Parathyroid adenoma (tissue), 2 donors: Measurements from ENCODE around the gene FYTTD1.

Experiments used
- H2AFZ ChIP-seq: fragments of 300-600 bp; sonication (generic); one replicate; pipeline ENCODE4 v1.7.0; 2017; ENCODE audit warnings: antibody characterized with exemption, mild to moderate bottlenecking
- H3K27ac ChIP-seq: fragments of 300-600 bp; sonication (generic); one replicate; pipeline ENCODE4 v1.7.0; 2017
- H3K27me3 ChIP-seq: fragments of 300-600 bp; sonication (generic); one replicate; pipeline ENCODE4 v1.7.0; 2017; ENCODE audit warnings: low read length; ENCODE audit not compliant: control insufficient read depth, insufficient read depth
- H3K36me3 ChIP-seq: fragments of 300-600 bp; sonication (generic); one replicate; pipeline ENCODE4 v1.7.0; 2017; ENCODE audit warnings: low read length; ENCODE audit not compliant: control insufficient read depth, insufficient read depth
- H3K4me1 ChIP-seq: fragments of 300-600 bp; sonication (generic); one replicate; pipeline ENCODE4 v1.7.0; 2017; ENCODE audit warnings: control low read depth
- H3K4me2 ChIP-seq: fragments of 300-600 bp; sonication (generic); one replicate; pipeline ENCODE4 v1.7.0; 2017; ENCODE audit warnings: low read length
- H3K4me3 ChIP-seq: fragments of 300-600 bp; sonication (generic); one replicate; pipeline ENCODE4 v1.7.0; 2017; ENCODE audit warnings: low read depth, low read length
- H3K79me2 ChIP-seq: fragments of 300-600 bp; sonication (generic); one replicate; pipeline ENCODE4 v1.7.0; 2017; ENCODE audit warnings: control low read depth
- H3K9ac ChIP-seq: fragments of 300-600 bp; sonication (generic); one replicate; pipeline ENCODE4 v1.7.0; 2017; ENCODE audit warnings: mild to moderate bottlenecking
- H3K9me3 ChIP-seq: fragments of 300-600 bp; sonication (generic); one replicate; pipeline ENCODE4 v1.7.0; 2017; ENCODE audit warnings: low read length; ENCODE audit not compliant: control insufficient read depth
- TF ChIP-seq, protein P1 (sequence below): fragments of 300-600 bp; sonication (generic); IDR thresholded peaks from one replicate; pipeline ENCODE4 v1.7.0; 2017; ENCODE audit warnings: antibody characterized with exemption, mild to moderate bottlenecking
- donor health status: primary hyperparathyroidism.

Gene FYTTD1

DNA sequence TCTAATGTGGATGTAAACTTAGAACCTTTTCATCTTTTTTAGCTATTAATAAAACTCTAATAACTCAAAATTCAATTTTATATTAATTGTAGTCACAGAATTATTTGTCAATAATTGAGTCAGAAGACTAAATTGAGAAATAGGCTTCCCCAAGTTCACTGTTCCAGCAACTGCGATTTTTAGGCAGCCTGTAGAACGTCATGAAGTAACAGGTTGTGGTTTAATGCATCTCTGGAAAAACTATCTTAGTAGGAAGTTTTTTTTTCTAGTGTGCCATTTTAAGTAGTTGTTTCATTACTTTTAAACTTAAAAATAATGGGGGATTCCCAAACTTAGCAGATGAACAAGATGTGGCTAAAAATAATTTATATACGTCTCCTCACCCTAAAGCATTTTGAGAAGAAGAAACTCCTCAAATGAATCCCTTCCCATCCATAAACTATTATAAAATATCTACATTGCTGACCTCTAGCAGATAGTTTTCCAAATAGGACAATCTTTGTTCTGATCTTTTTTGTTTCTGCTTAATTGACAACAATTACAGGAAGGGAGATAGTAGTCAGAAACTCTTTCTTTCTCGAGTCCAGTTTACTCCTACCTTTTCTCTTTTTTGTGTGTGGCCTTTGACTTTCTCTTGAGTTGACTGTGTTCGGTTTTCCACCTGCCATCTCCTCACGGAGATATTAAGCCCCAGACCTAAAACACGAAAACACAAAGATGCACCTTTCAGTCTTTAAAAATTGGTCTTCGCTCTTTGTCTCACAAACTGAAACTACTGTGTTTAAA is 84.4 kb downstream of the FYTTD1 start:
- Histone ChIP-seq H3K4me1 (no peaks in the 10 kb centered on the region), H3K27me3 (no peaks in the 10 kb centered on the region), H3K4me3 (no peak overlapping the region), H3K9ac (no peak overlapping the region), H3K79me2 (no peaks in the 10 kb centered on the region), H2AFZ (no peak overlapping the region), H3K27ac (no peak overlapping the region), H3K4me2 (no peak overlapping the region), H3K36me3 (no peaks in the 10 kb centered on the region), H3K9me3 (no peaks in the 10 kb centered on the region)
- TF ChIP-seq, protein P1, sequence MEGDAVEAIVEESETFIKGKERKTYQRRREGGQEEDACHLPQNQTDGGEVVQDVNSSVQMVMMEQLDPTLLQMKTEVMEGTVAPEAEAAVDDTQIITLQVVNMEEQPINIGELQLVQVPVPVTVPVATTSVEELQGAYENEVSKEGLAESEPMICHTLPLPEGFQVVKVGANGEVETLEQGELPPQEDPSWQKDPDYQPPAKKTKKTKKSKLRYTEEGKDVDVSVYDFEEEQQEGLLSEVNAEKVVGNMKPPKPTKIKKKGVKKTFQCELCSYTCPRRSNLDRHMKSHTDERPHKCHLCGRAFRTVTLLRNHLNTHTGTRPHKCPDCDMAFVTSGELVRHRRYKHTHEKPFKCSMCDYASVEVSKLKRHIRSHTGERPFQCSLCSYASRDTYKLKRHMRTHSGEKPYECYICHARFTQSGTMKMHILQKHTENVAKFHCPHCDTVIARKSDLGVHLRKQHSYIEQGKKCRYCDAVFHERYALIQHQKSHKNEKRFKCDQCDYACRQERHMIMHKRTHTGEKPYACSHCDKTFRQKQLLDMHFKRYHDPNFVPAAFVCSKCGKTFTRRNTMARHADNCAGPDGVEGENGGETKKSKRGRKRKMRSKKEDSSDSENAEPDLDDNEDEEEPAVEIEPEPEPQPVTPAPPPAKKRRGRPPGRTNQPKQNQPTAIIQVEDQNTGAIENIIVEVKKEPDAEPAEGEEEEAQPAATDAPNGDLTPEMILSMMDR, result no peak

DNA sequence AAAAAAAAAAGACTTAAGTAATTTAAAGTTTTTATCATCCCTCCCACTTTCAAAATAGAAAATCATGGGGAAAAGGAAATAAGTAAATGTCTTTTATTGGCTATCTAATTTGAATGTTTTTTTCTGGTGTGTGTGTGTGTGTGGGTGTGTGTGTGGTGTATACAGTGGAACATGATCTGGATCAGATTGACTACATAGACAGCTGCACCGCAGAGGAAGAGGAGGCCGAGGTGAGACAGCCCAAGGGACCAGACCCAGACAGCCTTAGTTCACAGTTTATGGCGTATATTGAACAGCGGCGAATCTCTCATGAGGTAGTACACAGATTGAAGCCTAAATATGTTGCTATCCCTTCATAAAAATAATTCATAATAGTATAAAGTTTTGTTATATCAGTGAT is 85.8 kb downstream of the FYTTD1 start:
- H3K27me3 ChIP-seq, result no peaks in the 10 kb centered on the region
- no peaks in the 10 kb centered on the region for H3K4me1 ChIP-seq
- TF ChIP-seq, protein P1, result no peak
- no peak overlapping the region for H3K4me2 ChIP-seq
- H3K9me3 ChIP-seq, result no peaks in the 10 kb centered on the region
- no peaks in the 10 kb centered on the region for H3K79me2 ChIP-seq
- no peak overlapping the region for H2AFZ ChIP-seq
- no peak overlapping the region for H3K27ac ChIP-seq
- H3K9ac ChIP-seq, result no peak overlapping the region
- H3K36me3 ChIP-seq, result no peaks in the 10 kb centered on the region
- no peak overlapping the region for H3K4me3 ChIP-seq

DNA sequence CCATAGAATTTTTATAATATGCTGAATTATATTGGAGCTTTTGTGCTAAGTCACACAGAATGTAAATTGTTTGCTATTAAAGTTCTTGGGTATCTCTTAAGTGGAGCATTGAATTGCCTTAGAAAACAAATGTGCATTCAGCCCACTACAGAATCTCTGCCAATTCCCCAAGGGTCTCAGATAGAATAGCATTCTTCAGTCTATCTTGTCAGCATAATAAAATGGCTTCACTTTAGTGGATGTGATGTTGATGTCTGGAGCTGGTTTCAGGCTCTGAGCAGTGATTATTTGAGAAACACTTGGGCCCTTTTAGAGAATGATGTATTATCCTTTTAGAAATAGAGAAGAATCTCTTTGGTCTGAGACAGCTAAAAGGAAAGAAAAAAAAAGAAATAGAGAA is 86.6 kb downstream of the FYTTD1 start:
- Histone ChIP-seq H3K4me1 (no peaks in the 10 kb centered on the region), H3K9ac (no peak overlapping the region), H3K36me3 (no peaks in the 10 kb centered on the region), H3K9me3 (no peaks in the 10 kb centered on the region), H3K27me3 (no peaks in the 10 kb centered on the region), H3K27ac (no peak overlapping the region), H3K4me3 (no peak overlapping the region), H3K4me2 (no peak overlapping the region), H2AFZ (no peak overlapping the region), H3K79me2 (no peaks in the 10 kb centered on the region)
- TF ChIP-seq, protein P1, result no peak
